HG03571 (cell line): ENCODE measurements around the gene ARPC2.

ENCODE experiments used
- ATAC-seq: cut with Tn5 transposase; IDR thresholded peaks from one replicate; pipeline ENCODE4 v1.9.1; 2021; ENCODE audit not compliant: unreplicated experiment

ARPC2 gene

GRCh38 chr2:218252509-218253231, 35.7 kb downstream of the ARPC2 start:
- no peak for ATAC-seq

GRCh38 chr2:218253232-218253625, 36.2 kb downstream of the ARPC2 start:
- ATAC-seq: no peak

GRCh38 chr2:218255446-218255845, 38.5 kb downstream of the ARPC2 start:
- ATAC-seq: no peak

- ATAC-seq: no peak
Measured at GRCh38 chr2:218256612-218257350, 39.8 kb downstream of the ARPC2 start.

- peak; percentile 80 for ATAC-seq
Measured at GRCh38 chr2:218257390-218257981, 40.5 kb downstream of the ARPC2 start.

- ATAC-seq: no peak
Measured at GRCh38 chr2:218259099-218259961, 42.3 kb downstream of the ARPC2 start.

GRCh38 chr2:218260166-218260565, 43.2 kb downstream of the ARPC2 start:
- ATAC-seq: no peak

- ATAC-seq: no peak
Measured at GRCh38 chr2:218260742-218261422, 43.9 kb downstream of the ARPC2 start, which contains the start of gene GPBAR1. TSS of gene GPBAR1 (plus strand) at chr2:218261015. CDS start at chr2:218262725, 1,710 bp downstream.

- no peak for ATAC-seq
Measured at GRCh38 chr2:218261423-218262236, 44.6 kb downstream of the ARPC2 start.

GRCh38 chr2:218262237-218262600, 45.2 kb downstream of the ARPC2 start:
- no peak for ATAC-seq

- ATAC-seq: no peak
Measured at GRCh38 chr2:218262631-218263586, 45.9 kb downstream of the ARPC2 start.

- ATAC-seq: no peak
Measured at GRCh38 chr2:218263817-218264641, 47.0 kb downstream of the ARPC2 start.

- no peak for ATAC-seq
Measured at GRCh38 chr2:218264773-218265561, 48.0 kb downstream of the ARPC2 start.

GRCh38 chr2:218265626-218266025, 48.6 kb downstream of the ARPC2 start:
- ATAC-seq: no peak

GRCh38 chr2:218266316-218266979, 49.5 kb downstream of the ARPC2 start:
- no peak for ATAC-seq

GRCh38 chr2:218267259-218267658, 50.3 kb downstream of the ARPC2 start:
- no peak for ATAC-seq
